OCI-LY1 (cell line): ENCODE results near the gene SEMA5A.

Experiments used
- H2AFZ ChIP-seq: fragments of 200-600 bp; sonication (generic), shearing (Covaris generic); 2 replicates; pipeline ENCODE4 v1.6.0; 2014; ENCODE audit warnings: antibody characterized with exemption, mild to moderate bottlenecking, low read length
- H3F3A ChIP-seq: fragments of 200-600 bp; sonication (generic), shearing (Covaris generic); 2 replicates; pipeline ENCODE4 v1.6.0; 2014; ENCODE audit warnings: mild to moderate bottlenecking, antibody characterized with exemption, low read length, moderate library complexity; ENCODE audit not compliant: insufficient read depth
- H3K27ac ChIP-seq: fragments of 200-600 bp; sonication (generic); 2 replicates; pipeline ENCODE4 v1.5.1; 2014; ENCODE audit warnings: low read length, mixed run types, mild to moderate bottlenecking, low read depth; ENCODE audit not compliant: poor library complexity, severe bottlenecking
- H3K27me3 ChIP-seq: fragments of 200-600 bp; sonication (generic); 2 replicates; pipeline ENCODE4 v1.6.0; 2014; ENCODE audit warnings: antibody characterized with exemption, mild to moderate bottlenecking, low read length, moderate library complexity; ENCODE audit not compliant: insufficient read depth
- H3K36me3 ChIP-seq: fragments of 200-600 bp; sonication (generic); 2 replicates; pipeline ENCODE4 v1.6.1; 2014; ENCODE audit warnings: mild to moderate bottlenecking, antibody characterized with exemption, low read length, moderate library complexity, mixed read lengths; ENCODE audit not compliant: insufficient read depth
- H3K4me1 ChIP-seq: fragments of 200-600 bp; sonication (generic); 2 replicates; pipeline ENCODE4 v1.5.1; 2014; ENCODE audit warnings: mild to moderate bottlenecking, low read length, moderate library complexity; ENCODE audit not compliant: insufficient read depth, severe bottlenecking
- H3K4me2 ChIP-seq: fragments of 200-600 bp; sonication (generic), shearing (Covaris generic); 2 replicates; pipeline ENCODE4 v1.6.1; 2014; ENCODE audit warnings: low read length
- H3K4me3 ChIP-seq: fragments of 200-600 bp; sonication (generic); 2 replicates; pipeline ENCODE4 v1.5.1; 2014; ENCODE audit warnings: low read length, low read depth, mild to moderate bottlenecking, mixed read lengths; ENCODE audit not compliant: poor library complexity, severe bottlenecking
- H3K79me2 ChIP-seq: fragments of 200-600 bp; shearing (Covaris generic); 2 replicates; pipeline ENCODE4 v1.6.1; 2016; ENCODE audit warnings: mixed run types, low read length, mixed read lengths; ENCODE audit not compliant: insufficient read depth
- H3K9ac ChIP-seq: fragments of 200-600 bp; sonication (generic), shearing (Covaris generic); 2 replicates; pipeline ENCODE4 v1.6.1; 2014; ENCODE audit warnings: mild to moderate bottlenecking, low read length, mixed read lengths
- H3K9me2 ChIP-seq: fragments of 200-600 bp; sonication (generic), shearing (Covaris generic); 2 replicates; pipeline ENCODE4 v1.6.1; 2014; ENCODE audit warnings: low read depth, mild to moderate bottlenecking, low read length, mixed read lengths
- H3K9me3 ChIP-seq: fragments of 200-600 bp; shearing (Covaris generic); 2 replicates; pipeline ENCODE4 v1.6.1; 2014; ENCODE audit warnings: low read length, mixed read lengths
- H4K20me1 ChIP-seq: fragments of 200-600 bp; sonication (generic), shearing (Covaris generic); 2 replicates; pipeline ENCODE4 v1.6.0; 2016; ENCODE audit warnings: mild to moderate bottlenecking, low read length; ENCODE audit not compliant: insufficient read depth
- EZH2 ChIP-seq: fragments of 200-600 bp; sonication (generic), shearing (Covaris generic); IDR thresholded peaks from 2 replicates; pipeline ENCODE4 v1.8.0; 2017; ENCODE audit warnings: borderline replicate concordance, mixed run types, mild to moderate bottlenecking, antibody characterized with exemption, low read length, moderate library complexity, mixed read lengths
- TF ChIP-seq, protein P1 (sequence below): fragments of 200-600 bp; sonication (generic), shearing (Covaris generic); IDR thresholded peaks from 2 replicates; pipeline ENCODE4 v1.5.1; 2017; ENCODE audit warnings: mild to moderate bottlenecking, antibody characterized with exemption, low read length, moderate library complexity, mixed read lengths

Gene SEMA5A

DNA sequence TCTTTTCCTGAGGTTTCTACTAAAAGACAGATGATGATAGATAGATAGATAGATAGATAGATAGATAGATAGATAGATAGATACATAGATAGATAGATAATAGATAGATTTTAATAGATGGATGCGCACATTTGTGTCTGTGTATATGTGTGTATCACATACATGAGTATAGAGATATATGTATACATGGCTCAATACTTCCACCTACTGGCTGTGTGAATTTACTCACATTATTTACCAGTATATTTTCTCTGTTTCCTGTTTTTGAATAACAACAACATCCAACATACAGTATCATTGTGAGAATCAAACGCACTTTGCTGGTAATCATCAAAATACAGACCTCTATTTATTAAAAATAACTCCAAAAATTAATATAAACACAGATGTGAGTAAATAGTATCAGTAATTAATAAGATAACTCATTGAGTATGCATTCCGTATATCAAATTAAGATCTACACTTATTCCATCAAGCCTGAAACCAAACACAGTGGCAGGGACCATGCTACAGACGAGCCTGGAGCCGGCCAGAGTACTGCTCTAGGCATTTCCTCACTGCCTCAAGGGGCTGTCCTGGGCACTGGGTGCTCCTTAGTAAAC, 338.0 kb downstream of the SEMA5A start:
- TF ChIP-seq EZH2, result no peak
- TF ChIP-seq, protein P1, sequence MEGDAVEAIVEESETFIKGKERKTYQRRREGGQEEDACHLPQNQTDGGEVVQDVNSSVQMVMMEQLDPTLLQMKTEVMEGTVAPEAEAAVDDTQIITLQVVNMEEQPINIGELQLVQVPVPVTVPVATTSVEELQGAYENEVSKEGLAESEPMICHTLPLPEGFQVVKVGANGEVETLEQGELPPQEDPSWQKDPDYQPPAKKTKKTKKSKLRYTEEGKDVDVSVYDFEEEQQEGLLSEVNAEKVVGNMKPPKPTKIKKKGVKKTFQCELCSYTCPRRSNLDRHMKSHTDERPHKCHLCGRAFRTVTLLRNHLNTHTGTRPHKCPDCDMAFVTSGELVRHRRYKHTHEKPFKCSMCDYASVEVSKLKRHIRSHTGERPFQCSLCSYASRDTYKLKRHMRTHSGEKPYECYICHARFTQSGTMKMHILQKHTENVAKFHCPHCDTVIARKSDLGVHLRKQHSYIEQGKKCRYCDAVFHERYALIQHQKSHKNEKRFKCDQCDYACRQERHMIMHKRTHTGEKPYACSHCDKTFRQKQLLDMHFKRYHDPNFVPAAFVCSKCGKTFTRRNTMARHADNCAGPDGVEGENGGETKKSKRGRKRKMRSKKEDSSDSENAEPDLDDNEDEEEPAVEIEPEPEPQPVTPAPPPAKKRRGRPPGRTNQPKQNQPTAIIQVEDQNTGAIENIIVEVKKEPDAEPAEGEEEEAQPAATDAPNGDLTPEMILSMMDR, result peak; percentile 54

DNA sequence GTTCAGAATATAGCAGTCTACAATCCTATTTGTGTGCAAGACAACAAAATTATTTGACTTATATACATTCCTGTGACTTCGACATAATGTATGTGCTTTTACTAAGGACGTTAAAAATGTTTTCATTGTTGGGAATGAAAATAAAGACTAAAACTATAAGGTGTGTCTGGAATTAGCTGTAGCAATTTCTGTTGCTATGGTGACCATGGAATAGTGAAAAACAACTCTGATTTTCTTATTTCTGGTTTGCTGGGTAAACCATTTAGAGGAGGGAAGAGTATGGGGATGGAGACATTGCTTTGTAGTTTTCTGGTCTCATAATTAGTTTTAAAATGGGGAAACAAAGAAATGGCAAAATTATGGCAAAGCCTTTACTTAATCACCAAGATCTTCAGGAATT, 343.2 kb downstream of the SEMA5A start:
- Histone ChIP-seq H3K4me3 (no peak overlapping the region), H3K9ac (no peak overlapping the region), H3K27ac (no peak overlapping the region), H3K79me2 (no peaks in the 10 kb centered on the region), H4K20me1 (no peaks in the 10 kb centered on the region), H3K4me1 (no peaks in the 10 kb centered on the region), H2AFZ (no peak overlapping the region), H3K9me3 (no peaks in the 10 kb centered on the region), H3K36me3 (no peaks in the 10 kb centered on the region), H3K27me3 (no peaks in the 10 kb centered on the region), H3F3A (no peaks in the 10 kb centered on the region), H3K4me2 (no peak overlapping the region), H3K9me2 (no peaks in the 10 kb centered on the region)
- TF ChIP-seq, protein P1, result no peak
- no peak for TF ChIP-seq EZH2

More for the DNA sequence above, 338.0 kb downstream of the SEMA5A start:
- no peaks in the 10 kb centered on the region for H3K9me3 ChIP-seq
- H3K27ac ChIP-seq, result no peak overlapping the region
- H3K9ac ChIP-seq, result no peak overlapping the region
- H3K9me2 ChIP-seq, result no peaks in the 10 kb centered on the region
- no peaks in the 10 kb centered on the region for H3K4me1 ChIP-seq
- no peaks in the 10 kb centered on the region for H3K79me2 ChIP-seq
- no peaks in the 10 kb centered on the region for H3F3A ChIP-seq
- no peak overlapping the region for H3K4me2 ChIP-seq
- H3K27me3 ChIP-seq, result no peaks in the 10 kb centered on the region
- no peak overlapping the region for H3K4me3 ChIP-seq
- no peaks in the 10 kb centered on the region for H4K20me1 ChIP-seq
- H3K36me3 ChIP-seq, result no peaks in the 10 kb centered on the region
- H2AFZ ChIP-seq, result no peak overlapping the region

DNA sequence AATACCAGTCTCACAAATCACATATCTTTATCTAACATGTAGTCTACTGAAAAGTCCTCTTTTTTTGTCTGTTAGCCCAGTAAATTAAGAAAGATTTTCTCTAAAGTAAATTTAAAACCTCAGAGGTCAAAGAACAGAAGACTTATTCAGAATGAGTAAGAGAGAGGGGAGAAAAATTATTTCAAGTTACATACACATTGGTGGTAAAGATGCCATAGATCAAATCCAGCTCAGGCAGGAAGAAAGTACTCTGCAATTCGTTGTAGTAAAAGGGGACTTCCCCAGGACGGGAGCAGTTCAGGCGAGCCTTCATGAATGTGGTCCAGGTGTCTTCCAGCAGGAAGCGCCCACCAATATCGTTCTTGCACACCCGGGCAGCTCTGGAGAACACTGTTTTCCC, 344.1 kb downstream of the SEMA5A start:
- H3K79me2 ChIP-seq, result no peaks in the 10 kb centered on the region
- no peaks in the 10 kb centered on the region for H3K9me3 ChIP-seq
- no peaks in the 10 kb centered on the region for H3F3A ChIP-seq
- no peaks in the 10 kb centered on the region for H3K9me2 ChIP-seq
- no peak overlapping the region for H3K4me2 ChIP-seq
- H3K9ac ChIP-seq, result no peak overlapping the region
- no peaks in the 10 kb centered on the region for H3K4me1 ChIP-seq
- no peaks in the 10 kb centered on the region for H3K27me3 ChIP-seq
- no peaks in the 10 kb centered on the region for H4K20me1 ChIP-seq
- H3K27ac ChIP-seq, result no peak overlapping the region
- TF ChIP-seq, protein P1, result no peak
- no peak for TF ChIP-seq EZH2
- no peak overlapping the region for H2AFZ ChIP-seq
- no peaks in the 10 kb centered on the region for H3K36me3 ChIP-seq
- no peak overlapping the region for H3K4me3 ChIP-seq
